PFSK-1 (cell line): ENCODE data around the gene SFI1.

ENCODE experiments used
- FOXP2 ChIP-seq: optimal IDR thresholded peaks from 2 replicates; pipeline ENCODE3; 2011; ENCODE audit warnings: borderline replicate concordance, control low read depth, inconsistent platforms; ENCODE audit not compliant: insufficient read depth; ENCODE audit errors: extremely low read length, extremely low read depth
- POLR2AphosphoS5 ChIP-seq: IDR thresholded peaks from 2 replicates; pipeline ENCODE4 v1.6.1; 2012; ENCODE audit warnings: low read depth, mild to moderate bottlenecking, control low read depth, low read length, moderate library complexity
- REST ChIP-seq, 2 experiments: IDR thresholded peaks; 2 replicates each; pipeline versions ENCODE4 v1.6.1 to v1.8.0; 2011 to 2012; ENCODE audit warnings: low read depth in 2 of 2, low read length in 2 of 2, control low read depth in 1 of 2, inconsistent platforms in 1 of 2, mild to moderate bottlenecking in 1 of 2, moderate library complexity in 1 of 2; ENCODE audit not compliant: insufficient read depth in 1 of 2
- SIN3A ChIP-seq: IDR thresholded peaks from 2 replicates; pipeline ENCODE4 v1.6.1; 2012; ENCODE audit warnings: mild to moderate bottlenecking, low read length, moderate library complexity, borderline replicate concordance; ENCODE audit not compliant: insufficient read depth
- TAF1 ChIP-seq: IDR thresholded peaks from 2 replicates; pipeline ENCODE4 v1.6.1; 2012; ENCODE audit warnings: low read length, control low read depth, borderline replicate concordance; ENCODE audit not compliant: insufficient read depth

SFI1 gene

GRCh38 chr22:31646186-31647019 lies 150.1 kb downstream of the SFI1 start:
- TF ChIP-seq SIN3A (no peak), POLR2AphosphoS5 (no peak), FOXP2 (no peak), TAF1 (no peak), REST (IDR thresholded peaks at IDR 0.05; ENCODE audit: insufficient read depth in 1 of 2, low read depth in 2 of 2, low read length in 2 of 2) (no peak)

- no peak for TF ChIP-seq SIN3A
- TF ChIP-seq TAF1, result no peak
- TF ChIP-seq FOXP2, result no peak
- no peak for TF ChIP-seq REST (IDR thresholded peaks at IDR 0.05; ENCODE audit: insufficient read depth in 1 of 2, low read depth in 2 of 2, low read length in 2 of 2)
- TF ChIP-seq POLR2AphosphoS5, result no peak
Measured at GRCh38 chr22:31647066-31647465, 150.7 kb downstream of the SFI1 start.

GRCh38 chr22:31647523-31648320 lies 151.4 kb downstream of the SFI1 start:
- TF ChIP-seq SIN3A (no peak), REST (IDR thresholded peaks at IDR 0.05; ENCODE audit: insufficient read depth in 1 of 2, low read depth in 2 of 2, low read length in 2 of 2) (no peak), POLR2AphosphoS5 (no peak)

- TF ChIP-seq FOXP2, result no peak
- no peak for TF ChIP-seq TAF1
- TF ChIP-seq REST (IDR thresholded peaks at IDR 0.05; ENCODE audit: insufficient read depth in 1 of 2, low read depth in 2 of 2, low read length in 2 of 2), result no peak
- no peak for TF ChIP-seq POLR2AphosphoS5
- no peak for TF ChIP-seq SIN3A
Measured at GRCh38 chr22:31650391-31650790, 154.1 kb downstream of the SFI1 start.
